ENCODE results near the gene FRY.

Gene FRY

DNA sequence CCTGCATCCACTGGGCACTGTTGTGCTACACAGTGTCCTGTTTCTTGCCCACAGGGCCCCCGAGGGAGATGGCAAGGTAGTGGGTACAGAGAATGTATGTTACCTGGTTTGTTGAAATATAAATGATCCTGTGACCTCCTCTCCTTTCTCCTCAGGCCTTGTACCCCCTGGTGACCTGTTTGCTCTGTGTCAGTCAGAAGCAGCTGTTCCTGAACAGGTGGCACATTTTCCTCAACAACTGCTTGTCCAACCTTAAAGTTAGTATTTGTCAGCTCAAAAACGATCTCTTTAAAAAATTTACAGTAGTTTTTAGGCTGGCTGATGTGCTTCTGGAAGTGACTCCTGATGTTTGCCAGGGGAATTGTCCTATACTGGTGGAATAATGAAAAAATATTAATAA lies 105.1 kb downstream of the FRY start:
- no peak for FAIRE-seq

DNA sequence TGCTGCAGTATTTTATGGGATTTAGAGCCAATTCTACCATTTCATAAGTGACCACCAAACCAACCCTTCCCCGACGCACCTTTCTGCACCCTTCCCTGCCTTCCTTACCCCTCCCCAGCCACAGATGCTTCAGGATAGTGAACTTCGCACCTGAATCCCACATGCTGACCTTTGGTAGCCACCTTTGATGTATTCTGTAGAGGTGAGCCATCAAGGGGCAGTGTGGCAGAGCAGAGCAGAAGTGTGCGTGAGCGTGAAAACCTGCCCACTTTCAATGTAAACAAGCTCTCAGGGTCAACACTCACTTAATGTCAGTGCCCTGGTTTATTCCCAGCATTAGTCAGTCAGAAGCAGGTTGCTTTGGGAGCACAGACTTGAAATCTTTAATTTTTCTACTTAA lies 107.7 kb downstream of the FRY start:
- FAIRE-seq, result no peak

DNA sequence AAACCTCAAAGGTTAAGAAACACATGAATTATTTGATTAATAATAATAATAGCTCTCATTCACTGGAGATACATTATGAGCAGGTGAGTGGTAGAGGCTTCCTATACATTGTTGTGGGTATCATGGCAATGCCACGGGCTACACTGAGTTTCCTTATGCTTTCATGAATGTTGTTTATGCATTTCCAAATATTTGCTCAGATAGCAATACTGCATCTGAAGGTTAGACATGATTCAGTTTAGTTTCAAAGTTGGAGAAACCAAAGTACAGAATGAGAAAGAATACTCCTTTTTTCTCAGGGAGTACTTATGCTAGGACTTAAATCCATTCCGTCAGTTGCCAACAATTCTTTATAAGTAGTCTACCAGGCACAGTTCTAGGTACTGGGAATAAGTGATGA lies 108.5 kb downstream of the FRY start:
- no peak for FAIRE-seq

DNA sequence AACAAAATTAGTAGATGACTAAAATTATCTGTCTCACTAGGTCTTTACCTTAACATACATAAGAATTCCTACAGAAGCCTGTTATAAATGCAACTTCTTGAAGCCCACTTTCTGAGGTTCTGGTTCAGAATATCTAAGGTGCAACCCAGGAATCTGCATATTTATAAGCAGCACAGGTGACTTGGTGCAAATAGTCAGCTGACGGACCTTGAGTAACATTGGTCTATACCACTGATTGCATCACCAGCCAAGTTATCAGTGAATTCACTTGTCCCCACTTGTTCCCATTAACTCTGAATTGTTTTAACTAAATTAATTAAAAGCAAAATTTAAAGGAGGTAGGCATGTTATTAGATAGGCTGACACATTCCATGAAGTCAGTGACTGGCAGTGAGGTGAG lies 109.9 kb downstream of the FRY start:
- no peak for FAIRE-seq

DNA sequence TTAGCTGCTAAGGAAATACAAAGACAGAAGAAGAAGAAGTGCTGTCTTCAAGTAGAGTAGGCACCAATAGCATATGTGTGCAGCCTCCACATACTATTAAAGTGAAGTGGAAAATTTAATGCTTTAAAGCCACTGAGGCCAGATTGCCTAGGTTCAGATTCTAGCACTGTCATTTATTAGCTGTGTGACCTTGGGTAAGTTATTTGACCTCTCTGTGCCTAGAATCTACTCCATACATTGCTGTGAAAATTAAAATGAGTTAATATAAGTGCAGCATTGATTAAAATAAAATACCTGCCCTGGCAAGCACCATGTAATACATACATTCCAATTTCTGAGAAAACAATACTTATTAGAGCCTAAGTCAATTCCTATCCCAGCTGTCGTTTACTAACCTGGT lies 110.5 kb downstream of the FRY start:
- no peak for FAIRE-seq

DNA sequence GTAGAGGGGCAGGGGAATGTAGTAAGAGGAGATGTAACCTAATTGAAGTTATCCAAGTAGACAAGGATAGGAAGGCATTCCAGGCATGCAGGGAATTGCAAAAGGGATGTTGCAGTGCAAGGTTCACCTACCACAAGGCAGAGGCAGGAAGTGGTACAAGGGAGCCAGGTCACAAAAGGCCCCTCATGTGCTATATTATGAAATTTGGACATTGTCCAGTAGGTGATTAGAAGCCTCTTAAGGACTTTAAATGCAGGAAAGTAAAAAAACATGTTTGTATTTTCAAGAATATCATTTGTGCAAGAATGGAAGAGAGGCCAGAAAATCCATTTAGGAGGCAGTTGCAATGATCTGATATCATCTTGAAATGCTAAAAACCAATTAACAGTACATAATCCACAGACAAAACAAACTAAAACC lies 111.4 kb downstream of the FRY start:
- FAIRE-seq, result no peak

DNA sequence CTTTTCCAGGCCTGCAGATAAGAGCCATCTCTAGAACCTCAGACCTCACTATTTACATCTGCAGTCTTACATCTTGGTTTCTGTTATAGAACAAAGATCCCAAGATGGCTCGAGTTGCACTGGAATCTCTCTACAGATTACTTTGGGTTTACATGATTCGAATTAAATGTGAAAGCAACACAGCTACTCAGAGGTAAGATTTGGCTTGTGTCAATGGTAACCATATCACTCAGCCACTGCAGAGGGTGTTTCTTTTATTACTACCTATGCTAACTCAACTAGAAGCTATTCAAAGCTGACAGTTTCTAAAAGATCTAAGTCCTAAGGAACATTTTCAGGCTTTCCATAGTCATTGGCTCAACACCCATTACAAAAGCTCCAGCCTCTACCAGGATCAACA lies 115.6 kb downstream of the FRY start:
- FAIRE-seq, result no peak

DNA sequence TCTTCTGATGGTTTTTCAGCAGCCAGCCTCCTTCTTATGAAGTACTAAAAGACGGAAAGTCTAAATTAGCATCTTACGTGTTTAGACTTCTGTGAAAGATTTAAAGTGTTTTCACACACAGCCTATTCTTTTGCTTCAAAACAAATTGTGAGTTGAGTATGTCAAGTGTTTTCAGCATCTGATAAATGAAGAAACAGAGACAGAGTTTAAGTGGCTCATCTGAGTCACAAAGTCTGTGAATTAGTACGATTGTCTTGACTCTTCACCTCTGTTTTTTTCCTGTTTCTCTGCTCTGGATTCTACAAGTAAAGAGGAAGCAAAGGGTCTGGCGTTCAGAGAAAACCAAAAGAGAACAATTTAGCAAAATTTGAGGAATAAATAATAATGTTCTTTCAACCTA lies 116.4 kb downstream of the FRY start:
- no peak for FAIRE-seq

DNA sequence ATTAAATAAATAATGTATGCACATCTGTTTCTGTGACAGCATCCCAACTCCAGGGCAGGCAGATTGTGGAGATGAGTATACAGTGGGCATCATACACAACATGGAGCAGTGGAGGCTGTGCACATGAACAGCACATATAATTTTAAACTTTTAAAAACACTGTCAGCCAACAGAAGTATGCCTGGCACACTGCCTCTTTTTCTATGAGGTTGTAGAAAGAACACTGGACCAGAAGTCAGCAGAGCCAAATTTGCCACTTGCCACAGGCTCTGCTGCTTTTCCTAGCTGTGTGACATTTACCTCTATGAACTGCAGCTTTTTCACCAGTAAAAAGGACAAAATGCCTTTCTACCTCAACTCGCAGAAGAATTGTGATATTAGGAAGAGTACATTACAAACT lies 118.7 kb downstream of the FRY start:
- no peak for FAIRE-seq

DNA sequence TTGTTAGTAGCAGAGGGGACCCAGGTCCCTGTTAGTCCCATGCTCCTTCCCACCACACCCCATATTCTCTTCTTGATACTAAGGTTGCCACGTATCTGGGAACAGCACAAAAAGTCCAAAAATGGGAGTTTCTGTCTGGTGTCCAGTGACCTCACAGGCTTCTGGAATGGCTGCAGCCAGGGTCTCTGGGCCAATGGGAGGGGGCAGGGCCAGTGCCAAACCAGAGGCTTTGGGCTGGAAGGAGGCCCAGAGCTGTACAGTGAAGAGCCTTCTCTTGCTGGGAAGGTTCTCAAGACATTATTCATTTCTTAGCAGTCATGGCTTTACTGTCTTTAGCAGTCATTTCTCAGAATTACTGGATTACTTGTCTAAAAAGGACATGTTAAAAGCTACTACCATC lies 119.2 kb downstream of the FRY start:
- FAIRE-seq, result no peak

DNA sequence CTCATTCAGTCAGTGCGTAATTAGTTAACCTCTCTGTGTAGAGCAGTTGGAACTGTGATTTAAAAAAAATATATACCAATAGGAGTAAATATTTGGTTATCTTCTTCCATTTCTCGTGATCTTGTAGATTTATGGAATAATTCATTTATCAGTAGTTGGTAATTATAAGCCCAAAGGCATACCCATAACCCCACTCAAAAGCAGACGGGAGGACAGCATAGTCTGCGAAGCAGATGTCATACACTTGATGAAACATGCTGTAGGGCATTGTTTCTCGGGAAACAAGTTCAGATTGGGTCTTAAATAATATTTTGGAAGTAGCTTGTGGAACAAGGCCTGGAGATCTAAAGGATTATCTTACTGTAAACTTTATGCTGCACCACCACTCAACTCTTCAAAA lies 119.7 kb downstream of the FRY start:
- no peak for FAIRE-seq

DNA sequence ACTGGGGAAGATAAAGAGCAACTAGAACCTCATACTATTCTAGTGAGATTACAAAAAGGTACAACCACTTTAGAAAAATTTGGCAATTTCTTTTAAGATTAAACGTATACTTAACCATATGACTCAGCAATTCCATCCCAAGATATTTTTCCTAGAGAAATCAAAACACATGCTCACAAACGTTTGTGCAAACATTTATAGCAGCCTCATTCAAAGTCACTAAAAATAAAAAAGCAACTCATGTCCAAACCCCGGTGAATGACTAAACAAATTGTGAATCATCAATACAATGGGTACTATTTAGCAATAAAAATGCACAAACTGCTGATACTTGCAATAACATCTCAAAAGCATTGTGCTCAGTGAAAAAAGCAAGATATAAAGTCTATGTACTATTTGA lies 121.5 kb downstream of the FRY start:
- no peak for FAIRE-seq

DNA sequence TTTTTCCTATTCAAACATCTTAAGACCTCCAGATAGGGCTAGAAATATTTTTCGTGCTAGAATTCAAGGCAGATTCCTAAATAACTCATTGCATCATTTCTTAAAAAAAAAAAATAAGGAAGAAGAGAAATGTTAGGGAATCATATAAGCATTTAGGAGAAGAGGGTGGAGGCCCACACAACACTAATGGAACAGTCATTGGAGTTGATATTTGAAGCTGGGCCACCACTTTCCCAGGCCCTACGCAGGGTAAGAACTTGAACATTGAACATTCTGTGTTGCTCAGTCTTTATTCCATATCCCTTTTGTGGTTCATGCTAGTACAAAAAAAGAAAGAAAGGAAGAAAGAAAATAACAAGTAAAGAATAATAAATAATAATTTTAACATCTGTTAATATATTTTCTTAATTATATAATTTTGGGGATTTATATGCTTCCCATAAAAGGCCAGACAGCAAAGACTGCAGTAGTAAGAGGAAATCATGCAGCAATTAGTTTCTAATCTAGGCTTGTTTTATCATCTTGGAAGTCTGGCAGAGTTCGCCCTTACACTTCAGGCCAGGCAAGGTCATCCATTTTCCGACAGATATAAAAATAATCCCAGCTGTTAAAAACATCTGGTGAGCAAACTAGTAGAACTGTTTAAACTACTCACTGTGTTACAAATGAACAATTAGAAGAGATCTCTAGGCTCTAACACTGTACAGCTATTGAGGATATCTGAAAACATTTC lies 127.7 kb downstream of the FRY start:
- no peak for FAIRE-seq

DNA sequence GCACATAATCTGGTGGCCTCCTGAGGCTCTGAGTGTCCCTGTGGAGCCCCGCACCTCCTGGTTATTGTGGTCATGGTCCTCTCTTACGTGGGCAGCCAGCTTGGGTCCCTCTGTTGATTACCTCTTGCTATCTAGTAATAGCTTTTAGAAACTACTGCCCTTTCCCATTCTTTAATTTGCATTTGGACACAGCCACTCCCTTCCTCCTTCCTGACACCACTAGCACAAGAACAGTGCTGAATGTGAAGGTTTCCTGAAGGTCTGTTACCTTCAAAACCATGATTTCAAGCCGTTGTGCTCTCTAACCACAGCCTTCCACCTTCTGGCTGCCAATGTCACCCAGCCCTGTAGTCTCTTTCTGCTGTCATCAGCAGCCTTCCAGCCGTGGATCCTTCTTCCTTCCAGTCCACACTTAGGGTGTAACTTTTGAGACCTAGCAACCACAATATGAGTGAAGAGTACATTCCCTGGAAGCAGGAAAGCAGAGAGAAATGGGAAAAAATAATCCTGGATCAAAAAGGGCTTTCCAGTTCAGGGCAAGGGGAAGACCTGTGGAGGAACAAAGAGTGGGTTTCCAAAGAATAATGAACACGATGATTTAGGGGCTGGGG lies 130.9 kb downstream of the FRY start:
- FAIRE-seq, result no peak

DNA sequence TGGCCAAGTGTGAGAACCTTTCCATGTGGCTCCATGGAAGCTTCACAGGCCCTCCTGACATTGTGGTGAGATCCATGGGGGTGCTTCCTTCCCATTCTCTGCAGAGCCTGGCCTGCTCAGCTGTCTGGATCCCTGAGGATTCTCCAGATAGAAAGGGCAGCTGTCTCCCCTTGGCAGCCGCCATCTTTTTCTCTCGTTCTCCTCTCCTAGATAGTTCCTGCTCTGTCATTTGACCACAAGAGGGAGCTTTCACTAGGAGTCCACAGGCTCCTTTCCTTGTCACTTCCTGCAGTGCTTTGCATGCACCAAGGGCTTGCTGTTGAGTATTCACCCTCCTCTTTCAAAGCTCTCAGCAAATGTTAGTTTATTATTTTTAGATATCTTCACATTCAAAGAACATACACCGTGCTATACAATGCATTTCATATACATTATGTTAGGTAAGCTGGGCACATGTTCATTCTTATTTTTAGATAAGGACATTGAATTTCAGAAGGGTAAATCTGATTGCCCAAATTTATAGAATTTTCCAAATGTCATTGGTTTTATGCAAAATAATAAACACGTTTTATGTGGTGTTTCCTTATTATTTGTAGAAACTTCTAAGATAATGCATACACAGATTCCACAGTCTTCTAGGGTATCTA lies 133.2 kb downstream of the FRY start:
- peak; percentile 64 for FAIRE-seq

DNA sequence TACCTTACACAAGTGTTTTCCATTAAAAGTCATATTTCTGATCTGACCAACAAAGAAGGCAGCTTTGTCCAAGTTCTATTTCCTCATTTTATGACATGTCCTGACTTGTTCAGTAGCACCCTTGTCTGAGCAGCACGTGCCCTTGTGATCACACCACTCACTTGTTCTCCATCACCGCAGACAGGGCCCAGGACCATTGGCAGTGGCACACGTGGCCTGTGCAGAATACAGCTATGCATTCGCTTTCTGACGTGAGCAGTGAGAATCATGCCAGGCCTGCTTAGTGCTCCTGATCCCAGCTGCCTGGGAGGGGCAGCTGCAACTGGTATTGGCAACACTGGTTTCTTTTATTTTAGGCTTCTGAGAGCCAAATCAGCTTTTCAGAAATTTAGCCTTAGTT lies 134.2 kb downstream of the FRY start:
- no peak for FAIRE-seq

DNA sequence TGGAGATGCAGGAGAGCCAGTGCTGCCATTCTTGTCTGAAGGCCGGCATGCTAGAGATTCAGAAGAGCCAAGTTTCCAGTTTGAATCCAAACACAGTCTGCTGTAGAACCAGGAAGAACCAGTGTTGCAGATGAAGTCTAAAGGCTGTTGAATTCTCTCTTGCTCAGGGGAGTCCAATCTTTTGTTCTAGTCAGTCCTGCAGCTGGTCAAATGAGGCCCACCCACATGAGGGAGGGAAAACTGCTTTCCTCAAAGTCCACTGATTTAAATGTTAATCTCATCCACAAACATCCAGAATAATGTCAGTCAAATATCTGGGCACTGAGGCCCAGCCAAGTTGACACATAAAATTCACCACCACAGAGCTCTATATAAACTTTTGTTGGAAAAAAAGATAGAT lies 136.6 kb downstream of the FRY start:
- no peak for FAIRE-seq

DNA sequence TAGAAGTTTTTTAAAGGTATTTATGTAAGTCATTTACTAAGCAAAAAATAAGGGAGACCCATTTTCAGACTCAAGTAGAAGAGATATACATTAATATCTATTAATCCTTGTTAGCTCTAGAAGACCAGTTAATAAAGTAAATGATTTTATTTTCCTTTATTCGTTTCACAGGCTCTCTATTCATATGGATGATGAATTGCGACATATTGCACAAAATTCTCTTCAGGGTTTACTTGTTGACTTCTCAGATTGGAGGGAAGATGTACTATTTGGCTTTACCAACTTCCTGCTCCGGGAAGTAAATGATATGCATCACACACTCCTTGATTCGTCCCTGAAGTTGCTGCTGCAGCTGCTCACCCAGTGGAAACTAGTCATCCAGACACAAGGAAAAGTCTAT lies 139.3 kb downstream of the FRY start:
- FAIRE-seq, result no peak

DNA sequence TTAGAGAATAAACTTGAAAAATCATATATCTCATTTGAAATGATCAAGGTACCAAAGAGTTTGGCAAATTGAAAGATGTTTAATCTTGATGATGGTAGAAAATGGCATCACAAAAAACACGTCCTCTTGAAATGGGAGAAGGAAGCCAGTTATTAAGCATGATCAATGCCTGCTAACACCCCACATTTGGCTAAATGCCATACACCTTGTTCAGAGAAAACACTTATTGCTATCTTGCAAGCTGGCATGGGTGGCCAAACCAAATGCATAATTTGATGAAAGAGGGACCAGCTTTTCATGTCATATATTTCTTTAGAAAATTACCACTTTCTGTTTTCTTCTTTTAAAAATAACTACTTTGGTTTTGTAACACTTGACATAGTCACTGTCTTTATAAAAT lies 142.3 kb downstream of the FRY start:
- no peak for FAIRE-seq

DNA sequence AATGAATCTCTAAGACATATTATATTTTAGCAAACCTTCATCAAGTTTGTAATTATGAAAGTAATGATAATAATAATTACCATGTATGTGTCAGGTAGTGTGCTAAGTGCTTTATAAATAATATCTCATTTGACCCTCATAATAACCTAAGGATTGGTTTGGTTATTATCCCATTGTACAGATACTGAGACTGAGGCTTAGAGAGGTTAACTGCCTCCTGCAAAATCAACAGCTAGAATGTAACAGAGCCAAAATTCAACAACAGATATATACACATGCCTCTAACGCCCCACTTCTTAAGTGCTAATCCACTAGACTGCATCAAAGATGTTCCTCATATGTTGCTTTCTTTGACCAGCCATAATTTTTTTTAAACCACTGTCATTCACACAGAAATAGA lies 142.8 kb downstream of the FRY start:
- FAIRE-seq, result no peak

DNA sequence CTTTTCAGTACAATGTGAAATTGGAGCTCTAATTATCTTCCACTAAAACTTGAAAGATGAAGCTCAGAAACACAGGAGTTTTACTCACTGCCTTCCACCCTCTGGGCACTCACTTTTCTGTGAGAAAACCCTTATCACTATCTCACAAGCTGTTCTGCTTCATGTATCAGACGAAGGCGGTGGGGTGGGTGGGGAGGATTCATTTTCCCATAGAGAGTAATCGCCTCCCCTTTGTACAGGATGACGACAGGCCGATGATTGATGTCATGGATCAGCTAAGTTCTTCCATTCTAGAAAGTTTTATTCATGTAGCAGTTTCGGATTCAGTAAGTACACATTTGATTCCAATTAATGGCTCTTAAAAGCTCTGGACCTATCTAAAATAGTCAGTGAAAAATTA lies 143.7 kb downstream of the FRY start:
- no peak for FAIRE-seq

DNA sequence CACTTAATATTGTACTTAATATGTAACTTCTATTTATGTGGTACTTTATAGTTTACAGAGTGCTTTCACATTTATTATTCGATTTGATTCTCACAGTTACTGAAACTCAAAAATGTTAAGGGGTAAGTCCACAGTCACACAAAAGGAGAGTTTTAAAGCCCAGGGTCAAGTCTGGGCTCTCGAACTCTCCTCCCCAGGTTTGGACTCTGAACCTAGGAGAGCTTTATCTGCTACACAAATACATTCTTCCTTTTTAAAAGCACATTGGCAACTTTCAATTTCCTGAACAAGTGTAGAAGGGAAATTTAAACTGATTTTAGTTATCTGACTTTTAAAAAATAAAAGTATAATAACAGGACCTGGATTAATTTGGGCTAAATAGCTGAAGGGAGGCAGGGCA lies 144.4 kb downstream of the FRY start:
- no peak for FAIRE-seq

DNA sequence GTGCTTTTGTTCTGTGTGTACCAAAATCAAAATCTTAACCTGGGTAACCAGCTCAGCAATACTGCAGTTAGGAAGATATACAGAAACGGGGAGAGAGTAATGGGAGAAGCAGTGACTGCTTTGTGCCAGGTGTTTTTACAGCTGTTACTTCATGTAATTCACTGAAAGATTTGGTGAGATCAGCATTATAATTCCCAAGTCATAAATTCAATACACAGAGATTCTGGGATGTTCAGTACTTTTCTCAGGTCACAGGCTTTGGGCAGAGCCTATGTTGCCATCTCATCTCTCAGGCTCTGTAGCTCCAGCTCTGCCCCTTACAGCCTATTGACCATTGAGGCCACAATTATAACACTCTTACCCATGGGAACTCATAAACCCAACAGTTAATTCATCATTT lies 145.1 kb downstream of the FRY start:
- FAIRE-seq, result no peak

DNA sequence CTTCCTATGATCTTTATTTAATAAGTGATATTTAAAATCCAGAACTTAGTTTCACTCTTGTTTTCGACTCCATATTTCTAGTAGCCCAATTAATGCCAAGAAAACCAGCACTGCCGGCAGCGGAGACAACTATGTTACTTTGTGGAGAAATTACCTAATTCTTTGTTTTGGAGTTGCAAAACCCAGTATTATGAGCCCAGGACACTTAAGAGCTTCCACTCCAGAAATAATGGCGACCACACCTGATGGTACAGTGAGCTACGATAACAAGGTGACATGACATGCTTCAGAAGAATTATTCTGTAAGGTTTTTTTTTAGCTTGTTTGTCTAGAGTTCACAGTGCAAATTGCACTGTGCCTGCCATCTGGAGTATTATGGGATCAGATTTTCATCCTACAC lies 147.2 kb downstream of the FRY start:
- no peak for FAIRE-seq

DNA sequence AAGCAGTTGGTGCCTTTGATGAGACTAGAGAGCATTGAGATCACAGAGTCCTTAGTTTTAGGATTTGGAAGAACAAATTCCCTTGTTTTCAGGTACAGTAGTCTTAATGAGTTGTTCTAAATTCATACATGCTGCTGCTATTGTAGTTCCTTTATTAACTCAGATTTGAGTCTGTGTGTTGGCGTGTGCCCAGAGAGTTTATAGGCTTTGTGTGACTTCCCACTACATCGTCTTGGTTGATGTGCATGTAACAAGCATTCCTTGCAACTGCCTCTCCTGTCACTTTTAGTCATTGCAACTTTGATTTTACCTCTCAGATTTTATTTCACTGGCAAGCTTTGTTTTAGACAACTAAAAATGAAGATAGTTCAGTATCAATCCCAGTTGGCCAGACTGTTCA lies 148.1 kb downstream of the FRY start:
- no peak for FAIRE-seq
